Myocyte (in vitro differentiated cells): ENCODE results near the gene SLC25A12. TPM values are rescaled to one million over a fixed set of nuclear protein-coding genes. Genes with fewer than 3 reads are reported as not detected.
"Not testable (repeated sequence)": the region's sequence is repeated elsewhere in the genome, so short reads cannot be mapped to it uniquely, and the experiment has no call there.

Experiments
- DNase-seq: peaks from one replicate; pipeline ENCODE4 v3.0.0-alpha.2; 2012; ENCODE audit warnings: low read depth
- total RNA-seq: library from RNA; depleted of rRNA; stranded (reverse); fragments of >200 nt; gene quantifications from 2 replicates; pipeline ENCODE4 v1.2.3, GENCODE V29; 2014

SLC25A12 gene
- total RNA-seq, 1 donor from 2014 or later: 32.3 TPM

DNA sequence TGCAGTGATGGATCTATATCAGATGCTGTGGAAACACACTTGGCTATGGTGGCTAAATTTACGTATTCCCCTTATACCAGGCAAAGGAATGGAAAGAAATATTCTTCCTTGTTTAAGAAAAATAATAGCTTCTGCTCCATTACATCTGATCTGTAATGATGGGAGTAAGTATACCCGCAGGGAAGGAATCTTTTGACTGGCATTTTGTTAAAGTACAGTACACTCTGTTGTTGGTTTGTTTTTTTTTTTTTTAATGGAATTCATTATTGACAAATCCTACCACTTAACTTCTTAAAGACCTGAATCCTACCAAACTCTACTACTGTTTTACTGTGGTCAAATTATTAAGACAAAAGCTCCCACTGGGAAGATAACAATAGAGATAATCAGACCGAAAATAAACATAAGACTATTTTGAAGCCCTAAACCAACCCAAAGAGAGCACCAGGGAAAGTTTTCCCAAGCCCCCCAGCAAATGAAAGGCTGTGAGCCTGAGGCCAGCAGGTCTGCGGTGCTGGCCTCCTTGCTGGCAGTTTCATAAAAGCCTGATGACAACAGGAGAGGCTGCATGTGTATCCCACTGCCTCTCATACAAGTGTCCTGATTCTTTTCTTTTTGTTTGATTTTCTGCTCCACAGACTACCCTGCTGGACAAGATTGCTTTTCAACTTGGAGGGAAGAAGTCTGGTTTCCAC, 101.0 kb downstream of the SLC25A12 start:
- DNase-seq: no peak

DNA sequence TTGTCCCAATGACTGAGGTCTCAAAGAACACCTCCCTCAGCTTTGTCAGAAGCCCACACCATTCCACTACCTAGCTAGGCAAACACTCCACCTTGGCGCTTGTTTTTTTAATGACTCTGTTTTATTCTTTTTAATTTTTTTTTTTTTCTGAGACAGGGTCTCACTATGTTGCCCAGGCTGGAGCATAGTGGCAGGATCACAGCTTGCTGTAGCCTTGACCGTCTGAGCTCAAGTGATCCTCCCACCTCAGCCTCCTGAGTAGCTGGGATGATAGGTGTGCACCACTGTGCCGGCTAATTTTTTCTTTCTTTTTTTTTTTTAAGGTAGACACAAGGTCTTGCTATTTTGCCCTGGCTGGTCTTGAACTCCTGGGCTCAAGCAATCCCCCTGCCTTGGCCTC, 101.9 kb downstream of the SLC25A12 start:
- DNase-seq: no peak

DNA sequence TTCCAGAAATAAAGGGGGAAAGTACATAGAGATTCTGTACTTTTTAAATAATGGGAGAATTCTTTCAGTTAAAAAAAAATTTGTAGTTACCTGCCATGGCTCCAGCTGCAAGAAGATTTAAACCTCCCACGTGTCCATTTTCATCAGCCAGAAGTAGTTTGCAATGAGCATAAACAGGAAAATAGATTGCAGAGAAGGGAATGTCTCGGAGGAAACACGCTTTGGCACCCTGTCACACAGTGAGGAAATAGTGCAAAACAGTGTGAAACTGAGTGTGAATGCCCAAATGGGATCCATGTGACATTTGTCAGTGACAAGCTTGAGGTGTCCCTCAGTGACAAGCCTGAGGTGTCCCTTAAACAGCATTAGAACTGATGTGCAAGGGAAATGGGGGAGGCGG, 102.7 kb downstream of the SLC25A12 start:
- no peak for DNase-seq

GRCh38 chr2:171789956-171790355, 104.1 kb downstream of the SLC25A12 start:
- DNase-seq: no peak

- no peak for DNase-seq
These were observed 105.6 kb downstream of the SLC25A12 start for GRCh38 chr2:171788316-171788993.

DNA sequence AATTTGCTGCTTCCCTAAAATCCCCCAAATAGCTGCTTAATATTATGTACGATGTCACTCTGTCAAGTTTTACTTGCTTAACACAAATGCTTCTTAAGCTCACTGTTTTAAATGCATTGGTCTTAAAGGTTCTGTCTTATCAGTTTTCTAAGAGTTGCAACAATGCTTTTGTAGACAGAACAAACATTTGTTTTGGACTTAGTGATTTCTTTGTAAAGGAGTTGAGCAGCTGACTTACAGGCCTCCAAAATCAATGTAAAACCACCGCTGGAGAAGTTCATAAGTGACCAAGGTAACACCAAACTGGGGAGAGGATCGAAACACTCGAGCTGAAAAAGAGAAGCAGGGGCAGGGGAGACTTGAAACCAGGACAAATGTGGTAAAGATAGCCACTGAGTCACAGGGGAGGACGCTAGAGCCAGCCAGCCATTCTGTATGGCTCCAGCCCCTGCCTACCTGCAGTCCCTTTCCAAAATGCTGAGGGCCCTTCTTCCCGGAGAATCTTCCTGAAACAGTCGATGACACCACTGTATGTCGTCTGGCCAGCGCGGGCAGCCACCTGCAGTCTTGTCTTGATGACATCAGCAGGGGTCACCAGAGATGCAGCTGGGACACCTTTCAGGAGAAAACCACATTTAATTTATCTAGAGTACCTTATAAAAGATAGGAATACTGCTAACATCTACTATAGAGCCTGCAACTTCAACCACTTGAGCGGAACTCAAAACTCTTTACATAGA, 106.5 kb downstream of the SLC25A12 start:
- DNase-seq: no peak

DNA sequence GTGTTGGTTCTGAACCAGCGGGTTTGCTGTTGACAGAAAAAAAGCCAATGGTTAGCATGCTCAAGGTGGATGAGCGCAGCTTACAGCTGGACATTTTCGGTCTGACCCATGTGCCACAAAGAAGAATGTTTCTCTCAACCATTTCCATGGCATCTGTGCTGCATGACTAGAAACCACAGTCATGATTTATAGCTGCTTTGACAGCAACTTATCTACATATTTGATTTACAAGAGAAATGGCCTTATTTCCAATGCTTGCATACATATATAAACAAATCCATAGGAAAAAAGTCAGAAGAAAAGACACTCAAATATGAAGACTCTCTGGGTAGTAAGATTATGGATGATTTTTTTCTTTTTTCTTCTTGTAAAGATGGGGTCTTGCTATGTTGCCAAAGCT, 108.6 kb downstream of the SLC25A12 start:
- DNase-seq: no peak

DNA sequence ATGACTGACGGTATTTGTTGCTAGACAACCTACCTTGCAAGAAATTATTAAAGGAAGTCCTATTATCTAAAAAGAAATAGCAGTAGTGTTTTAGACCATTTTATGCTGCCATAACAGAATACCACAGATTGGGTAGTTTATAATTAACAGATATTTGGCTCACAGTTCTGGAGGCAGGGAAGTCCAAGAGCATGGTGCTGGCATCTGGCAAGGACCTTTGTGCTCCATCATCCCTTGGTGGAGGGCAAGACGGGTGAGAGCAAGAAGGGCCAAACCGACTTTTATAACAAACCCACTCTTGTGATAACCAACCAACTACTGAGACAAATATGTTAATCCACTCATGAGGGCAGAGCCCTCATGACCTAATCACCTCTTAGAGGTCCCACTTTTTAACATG, 115.5 kb downstream of the SLC25A12 start:
- DNase-seq: no peak

GRCh38 chr2:171774581-171774980, 119.5 kb downstream of the SLC25A12 start:
- not testable (repeated sequence) for DNase-seq

DNA sequence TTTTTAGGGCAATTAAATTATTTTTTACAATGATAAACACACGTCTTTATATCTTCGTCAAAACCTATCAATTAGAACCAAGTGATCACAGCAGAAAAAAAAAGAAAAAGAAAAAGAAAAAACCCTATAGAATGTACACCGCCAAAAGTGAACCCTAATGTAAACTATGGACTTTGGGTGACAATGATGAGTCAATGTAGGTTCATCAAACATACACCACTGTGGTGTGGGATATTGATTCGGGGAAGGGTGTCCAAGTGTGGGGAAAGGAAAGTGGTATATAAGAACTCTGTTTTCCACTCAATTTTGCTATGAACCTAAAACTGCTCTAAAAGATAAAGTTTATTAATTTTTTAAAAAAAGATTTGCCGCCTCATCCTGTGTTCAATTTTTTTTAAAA, 121.7 kb downstream of the SLC25A12 start:
- no peak for DNase-seq

DNA sequence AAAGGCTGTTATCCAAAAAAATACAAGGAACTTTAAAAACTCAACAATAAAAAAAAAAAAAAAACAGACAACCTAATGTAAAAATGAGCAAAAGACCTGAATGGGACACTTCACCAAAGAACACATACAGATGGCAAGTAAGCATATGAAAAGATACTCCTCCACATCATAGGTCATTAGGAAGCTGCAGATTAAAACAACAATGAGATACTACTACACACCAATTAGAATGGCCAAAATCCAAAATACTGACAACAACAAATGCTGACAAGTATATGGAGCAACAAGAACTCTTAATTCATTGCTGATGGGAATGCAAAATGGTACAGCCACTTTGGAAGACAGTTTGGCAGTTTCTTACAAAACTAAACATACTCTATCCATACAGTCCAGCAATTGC, 122.6 kb downstream of the SLC25A12 start:
- no peak for DNase-seq

DNA sequence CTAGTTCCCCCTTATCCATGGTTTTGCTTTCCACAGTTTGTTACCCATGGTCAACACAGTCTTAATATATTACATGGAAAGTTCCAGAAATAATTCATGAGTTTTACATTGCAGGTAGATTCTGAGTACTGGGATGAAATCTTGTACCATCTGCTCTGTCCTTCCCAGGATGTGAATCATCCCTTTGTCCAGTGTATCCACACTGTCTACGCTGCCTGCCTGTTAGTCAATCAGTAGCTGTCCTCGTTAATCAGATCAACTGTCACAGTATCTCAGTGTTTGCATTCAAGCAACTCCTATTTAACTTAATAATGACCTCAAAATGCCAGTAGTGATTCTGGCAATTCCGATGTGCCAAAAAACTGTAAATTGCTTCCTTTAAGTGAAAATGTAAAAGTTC, 130.4 kb downstream of the SLC25A12 start:
- peak; percentile 63 for DNase-seq

GRCh38 chr2:171762879-171763573, 131.0 kb downstream of the SLC25A12 start:
- DNase-seq: peak; percentile 89

GRCh38 chr2:171761176-171761575, 132.9 kb downstream of the SLC25A12 start:
- not testable (repeated sequence) for DNase-seq

- not testable (repeated sequence) for DNase-seq
These were observed 135.3 kb downstream of the SLC25A12 start for GRCh38 chr2:171758762-171759161.

- DNase-seq: no peak
These were observed 139.6 kb downstream of the SLC25A12 start for GRCh38 chr2:171754254-171754939.

- DNase-seq: no peak
These were observed 146.7 kb downstream of the SLC25A12 start for GRCh38 chr2:171747371-171747770.

DNA sequence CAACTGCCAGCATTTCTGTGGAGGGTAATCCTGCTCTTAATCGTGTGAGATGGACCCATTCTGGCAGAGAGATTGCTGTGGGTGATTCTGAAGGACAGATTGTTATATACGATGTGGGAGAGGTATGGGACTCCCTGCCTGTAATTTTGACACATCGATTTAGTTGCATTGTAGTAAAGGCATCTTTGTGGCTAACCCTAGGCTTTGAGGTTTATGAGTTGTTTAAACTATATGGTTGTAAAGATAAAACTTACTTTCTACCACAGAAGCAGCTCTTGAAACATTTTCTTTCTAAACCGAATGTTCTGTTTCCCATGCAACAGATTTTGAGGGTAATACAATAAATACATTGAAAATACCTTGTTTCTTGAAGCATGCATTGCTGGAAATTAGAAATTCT, 148.2 kb downstream of the SLC25A12 start:
- no peak for DNase-seq

DNA sequence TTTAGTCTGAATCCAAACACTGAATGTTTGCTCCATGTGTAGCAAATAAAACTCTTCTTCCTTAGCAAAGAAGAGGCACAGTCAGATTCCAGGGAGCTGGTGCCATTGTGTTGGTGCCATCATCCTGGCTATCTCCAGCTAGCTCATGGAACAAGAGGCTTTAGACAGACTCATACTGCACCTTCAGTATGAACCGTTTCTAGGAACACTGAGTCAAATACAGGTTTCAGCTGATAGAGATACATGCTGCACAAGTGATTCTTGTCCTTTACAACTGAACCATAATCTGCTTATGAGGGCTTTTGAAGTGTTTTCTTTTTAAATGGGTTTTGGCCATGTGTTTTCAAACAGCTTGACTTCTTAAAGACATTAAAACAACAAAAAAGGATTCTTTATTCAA, 148.9 kb downstream of the SLC25A12 start:
- no peak for DNase-seq

DNA sequence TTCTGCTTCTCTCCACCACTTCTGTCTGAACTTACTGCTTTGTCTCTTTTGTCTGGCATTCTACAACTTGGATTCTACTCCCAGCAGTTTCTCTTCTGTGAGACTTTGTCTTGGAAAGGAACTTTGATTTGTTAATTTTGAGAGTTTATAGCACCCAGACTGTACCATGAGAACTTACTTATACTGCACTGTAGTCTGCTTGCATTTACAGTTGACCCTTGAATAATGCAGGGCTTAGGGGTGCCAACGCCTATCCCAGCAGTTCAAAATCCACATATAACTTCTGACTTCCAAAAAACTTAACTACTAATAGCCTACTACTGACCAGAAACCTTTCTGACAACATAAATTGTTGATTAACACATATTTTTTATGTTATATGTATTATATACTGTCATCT, 151.3 kb downstream of the SLC25A12 start:
- no peak for DNase-seq

DNA sequence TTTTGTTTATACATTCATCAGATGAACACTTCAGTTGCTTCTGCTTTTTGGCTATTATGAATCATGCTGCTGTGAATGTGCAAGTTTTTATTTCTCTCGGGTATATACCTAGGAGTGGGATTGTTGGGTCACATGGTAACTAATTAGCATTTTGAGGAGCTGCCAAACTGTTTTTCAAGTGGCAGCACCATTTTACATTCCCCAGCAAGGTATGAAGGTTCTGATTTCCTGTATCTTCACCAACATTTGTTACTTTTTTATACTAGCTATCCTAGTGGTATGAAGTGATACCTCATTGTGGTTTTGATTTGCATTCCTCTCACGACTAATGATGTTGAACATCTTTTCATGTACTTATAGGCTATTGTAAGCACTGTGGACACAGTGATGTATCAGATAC, 152.9 kb downstream of the SLC25A12 start:
- DNase-seq: no peak
